Gastrocnemius medialis (tissue), 4 donors: ENCODE results near the gene CCDC39.

ENCODE experiments used
- CTCF ChIP-seq, 5 experiments: fragments of 450-650 bp in 3 of 5; fragments of 200-600 bp in 2 of 5; sonication (generic) in 2 of 5; IDR thresholded peaks in 4 of 5; conservative IDR thresholded peaks in 1 of 5; 1 replicate in 4 of 5; 2 replicates in 1 of 5; pipeline ENCODE4 v1.5.1; 2016 to 2019; ENCODE audit warnings: antibody characterized with exemption in 5 of 5, mild to moderate bottlenecking in 3 of 5, moderate library complexity in 3 of 5
- POLR2A ChIP-seq, 2 donors: fragments of 450-650 bp; IDR thresholded peaks; one replicate each; pipeline ENCODE4 v1.6.1; 2017; ENCODE audit warnings: antibody characterized with exemption in 2 of 2, mild to moderate bottlenecking in 2 of 2, moderate library complexity in 2 of 2

GRCh38 chr3:180600473-180600872 is 78.8 kb downstream of the CCDC39 start:
- TF ChIP-seq POLR2A (IDR thresholded peaks at IDR 0.05) (no peak), CTCF (IDR thresholded peaks at IDR 0.05 in 4 of 5, conservative IDR thresholded peaks at IDR 0.05 in 1 of 5) (no peak)
